Osteoblast (primary cell): ENCODE results near the gene ANKLE2. TPM values are rescaled to one million over a fixed set of nuclear protein-coding genes. Genes with fewer than 3 reads are reported as not detected.
A peak's percentile ranks its signal among the peaks of the same experiment; 100 is the strongest.

Source experiments
- DNase-seq: peaks from one replicate; pipeline ENCODE4 v3.0.0; 2011; ENCODE audit warnings: low spot score, mixed read lengths; ENCODE audit not compliant: insufficient read length; ENCODE audit errors: missing footprints
- H2AFZ ChIP-seq: 2 replicates; pipeline ENCODE4 v1.6.0; 2011; ENCODE audit warnings: mild to moderate bottlenecking, low read length
- H3K27ac ChIP-seq: 2 replicates; pipeline ENCODE4 v1.5.1; 2011; ENCODE audit warnings: mild to moderate bottlenecking, low read depth, low read length, moderate library complexity
- H3K27me3 ChIP-seq: 2 replicates; pipeline ENCODE4 v1.6.0; 2012; ENCODE audit warnings: mild to moderate bottlenecking, control low read depth, inconsistent platforms, low read length, moderate library complexity; ENCODE audit not compliant: insufficient read depth
- H3K36me3 ChIP-seq: 2 replicates; pipeline ENCODE4 v1.5.1; 2011; ENCODE audit warnings: mild to moderate bottlenecking, low read length, control low read depth, moderate library complexity; ENCODE audit not compliant: insufficient read depth
- H3K4me1 ChIP-seq: 2 replicates; pipeline ENCODE4 v1.5.1; 2011; ENCODE audit warnings: mild to moderate bottlenecking, low read length, control low read depth, moderate library complexity; ENCODE audit not compliant: insufficient read depth
- H3K4me2 ChIP-seq: 2 replicates; pipeline ENCODE4 v1.6.0; 2011; ENCODE audit warnings: mild to moderate bottlenecking, low read length; ENCODE audit not compliant: insufficient read depth
- H3K4me3 ChIP-seq: fragments of 200-600 bp; sonication (generic); 3 replicates; pipeline ENCODE4 v1.5.1; 2012; ENCODE audit warnings: mild to moderate bottlenecking, low read length, inconsistent platforms; ENCODE audit not compliant: insufficient read depth
- H3K79me2 ChIP-seq: 2 replicates; pipeline ENCODE4 v1.6.0; 2012; ENCODE audit warnings: mild to moderate bottlenecking, low read length, control low read depth, inconsistent platforms; ENCODE audit not compliant: insufficient read depth
- H3K9me3 ChIP-seq: 2 replicates; pipeline ENCODE4 v1.5.1; 2011; ENCODE audit warnings: low read depth, low read length, control low read depth
- H4K20me1 ChIP-seq: 2 replicates; pipeline ENCODE4 v1.6.0; 2012; ENCODE audit warnings: mild to moderate bottlenecking, low read length, control low read depth; ENCODE audit not compliant: insufficient read depth
- CTCF ChIP-seq: IDR thresholded peaks from 2 replicates; pipeline ENCODE4 v1.5.1; 2011; ENCODE audit warnings: mild to moderate bottlenecking, low read depth, low read length, moderate library complexity; ENCODE audit errors: extremely low read depth
- total RNA-seq: library from RNA; depleted of rRNA; stranded (reverse); fragments of >200 nt; gene quantifications from 2 replicates; pipeline ENCODE4 v1.2.3, GENCODE V29; 2012

ANKLE2 gene
- total RNA-seq, 1 donor, result 86.1 TPM

GRCh38 chr12:132772606-132773005, 11.0 kb upstream of the ANKLE2 start:
- Histone ChIP-seq H3K4me2 (no peak overlapping the region), H3K27me3 (no peaks in the 10 kb centered on the region), H3K79me2 (peaks cover 7% of the 10 kb centered on the region), H4K20me1 (peaks cover 37% of the 10 kb centered on the region), H3K4me3 (no peak overlapping the region), H3K4me1 (peaks cover 5% of the 10 kb centered on the region), H3K9me3 (no peaks in the 10 kb centered on the region), H3K36me3 (peaks cover 79% of the 10 kb centered on the region), H2AFZ (no peak overlapping the region), H3K27ac (no peak overlapping the region)
- peak; percentile 85 for DNase-seq
- TF ChIP-seq CTCF, result no peak

GRCh38 chr12:132771126-132771838, 9.7 kb upstream of the ANKLE2 start:
- Histone ChIP-seq H3K4me3 (no peak overlapping the region), H3K9me3 (no peaks in the 10 kb centered on the region), H3K27me3 (no peaks in the 10 kb centered on the region), H3K36me3 (peaks cover 66% of the 10 kb centered on the region), H4K20me1 (peaks cover 26% of the 10 kb centered on the region), H2AFZ (no peak overlapping the region), H3K4me1 (peaks cover 11% of the 10 kb centered on the region), H3K27ac (no peak overlapping the region), H3K4me2 (no peak overlapping the region), H3K79me2 (peaks cover 5% of the 10 kb centered on the region)
- TF ChIP-seq CTCF, result no peak
- peak; percentile 88 for DNase-seq

- H3K4me1 ChIP-seq, result peaks cover 18% of the 10 kb centered on the region
- peaks cover 7% of the 10 kb centered on the region for H3K79me2 ChIP-seq
- no peaks in the 10 kb centered on the region for H3K27me3 ChIP-seq
- H3K36me3 ChIP-seq, result peaks cover 21% of the 10 kb centered on the region
- DNase-seq, result peak; percentile 68
- H2AFZ ChIP-seq, result no peak overlapping the region
- H3K9me3 ChIP-seq, result no peaks in the 10 kb centered on the region
- TF ChIP-seq CTCF, result no peak
- peak overlapping the region; percentile 9 for H3K4me2 ChIP-seq
- peak overlapping the region; percentile 59 for H3K27ac ChIP-seq
- peaks cover 16% of the 10 kb centered on the region for H4K20me1 ChIP-seq
- peak overlapping the region; percentile 25 for H3K4me3 ChIP-seq
These were observed 4.9 kb upstream of the ANKLE2 start for GRCh38 chr12:132766380-132767085.

- H3K4me2 ChIP-seq, result no peak overlapping the region
- peaks cover 16% of the 10 kb centered on the region for H4K20me1 ChIP-seq
- peaks cover 11% of the 10 kb centered on the region for H3K36me3 ChIP-seq
- peaks cover 16% of the 10 kb centered on the region for H3K79me2 ChIP-seq
- H3K27ac ChIP-seq, result no peak overlapping the region
- no peak for TF ChIP-seq CTCF
- no peak overlapping the region for H2AFZ ChIP-seq
- H3K4me3 ChIP-seq, result no peak overlapping the region
- peaks cover 19% of the 10 kb centered on the region for H3K4me1 ChIP-seq
- H3K9me3 ChIP-seq, result no peaks in the 10 kb centered on the region
- peak; percentile 13 for DNase-seq
- no peaks in the 10 kb centered on the region for H3K27me3 ChIP-seq
These were observed 3.7 kb upstream of the ANKLE2 start for GRCh38 chr12:132765361-132765760.
